GM21723 (cell line): Measurements from ENCODE around the gene HYDIN.
A peak's percentile ranks its signal among the peaks of the same experiment; 100 is the strongest.
"Not testable (repeated sequence)": the region's sequence is repeated elsewhere in the genome, so short reads cannot be mapped to it uniquely, and the experiment has no call there.

Source experiments
- ATAC-seq: cut with Tn5 transposase; IDR thresholded peaks from one replicate; pipeline ENCODE4 v1.9.1; 2021; ENCODE audit warnings: mild to moderate bottlenecking, moderate library complexity; ENCODE audit not compliant: unreplicated experiment

The HYDIN gene

DNA sequence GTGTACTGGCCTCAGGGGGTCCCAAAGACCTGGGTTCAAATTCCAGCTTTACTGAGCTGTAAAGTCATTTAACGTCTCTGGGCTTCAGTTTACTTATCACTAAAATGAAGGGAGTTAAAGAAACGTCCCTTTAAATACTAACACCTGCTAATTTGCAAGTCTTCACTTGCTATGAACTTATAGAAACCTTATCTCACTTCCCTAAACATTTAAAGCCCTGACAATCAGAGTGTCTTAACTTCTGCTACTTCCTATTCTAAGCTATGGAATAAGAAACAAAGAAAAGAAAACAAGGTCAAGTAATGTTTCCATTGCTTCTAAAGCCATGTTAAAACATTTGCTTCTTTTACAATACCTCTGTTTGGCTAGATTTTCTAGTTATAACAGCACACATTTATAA is 87.3 kb downstream of the HYDIN start:
- peak; percentile 62 for ATAC-seq

DNA sequence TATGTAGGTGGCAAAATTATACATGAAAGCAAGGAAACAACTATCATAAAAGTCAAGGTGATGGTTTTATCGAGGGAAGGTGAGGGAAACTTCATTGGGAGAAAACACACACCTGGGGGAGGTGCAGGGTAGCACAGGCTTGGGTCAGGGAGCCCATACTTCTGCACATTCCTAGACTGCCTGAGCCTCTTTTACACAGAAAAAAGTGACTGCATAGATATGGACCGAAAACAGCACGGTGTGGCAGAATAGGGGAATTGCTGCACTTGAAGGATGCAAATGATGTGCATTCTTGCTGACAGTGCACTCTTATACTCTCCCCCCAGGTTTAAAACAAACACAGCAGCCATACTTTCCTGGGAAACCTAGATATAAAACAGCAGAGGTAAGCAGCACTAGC is 120.0 kb downstream of the HYDIN start:
- ATAC-seq, result not testable (repeated sequence)

DNA sequence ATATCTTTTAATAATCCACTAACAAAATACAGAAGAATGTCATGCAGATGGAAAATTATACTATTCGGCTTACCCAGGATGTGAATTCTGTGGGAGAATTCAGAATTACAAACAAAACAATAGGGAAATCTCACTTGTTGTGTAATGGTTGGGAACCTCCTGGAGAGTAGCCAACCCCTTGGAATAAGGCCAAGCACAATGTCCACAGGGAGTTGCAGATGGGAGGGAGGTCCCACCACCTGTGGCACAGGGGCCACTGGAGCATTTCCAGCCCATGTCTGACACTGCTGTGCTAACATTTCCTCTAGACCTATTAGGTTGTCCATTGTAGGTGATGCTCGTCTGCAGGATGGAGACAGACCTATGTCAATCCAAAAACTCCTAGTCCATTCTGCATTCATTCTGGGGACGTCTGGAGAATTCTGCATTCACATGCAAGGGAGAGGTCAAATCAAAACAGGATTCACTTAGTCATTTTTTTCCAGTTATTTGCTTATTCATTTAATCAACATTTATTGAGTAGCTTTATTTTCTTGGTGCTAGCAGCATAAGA is 120.8 kb downstream of the HYDIN start:
- not testable (repeated sequence) for ATAC-seq

DNA sequence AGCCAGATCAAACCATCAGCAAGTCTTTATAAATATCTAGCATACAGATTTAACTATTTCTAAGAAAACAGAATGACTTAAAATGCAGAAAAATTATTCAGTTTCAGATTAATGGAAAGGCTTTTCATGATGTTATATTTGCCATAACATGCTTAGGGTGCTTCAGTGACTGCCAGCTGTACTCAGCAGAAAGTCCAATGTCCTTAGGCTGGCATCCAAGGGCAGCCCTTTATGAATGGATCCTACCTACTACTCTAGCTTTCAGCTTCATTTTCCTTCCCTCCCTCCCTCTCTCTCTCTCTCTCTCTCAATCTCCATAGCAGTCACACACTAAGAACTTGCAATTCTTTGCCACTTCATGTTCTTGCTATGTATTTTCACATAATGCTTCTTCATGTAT is 124.6 kb downstream of the HYDIN start:
- ATAC-seq, result not testable (repeated sequence)

DNA sequence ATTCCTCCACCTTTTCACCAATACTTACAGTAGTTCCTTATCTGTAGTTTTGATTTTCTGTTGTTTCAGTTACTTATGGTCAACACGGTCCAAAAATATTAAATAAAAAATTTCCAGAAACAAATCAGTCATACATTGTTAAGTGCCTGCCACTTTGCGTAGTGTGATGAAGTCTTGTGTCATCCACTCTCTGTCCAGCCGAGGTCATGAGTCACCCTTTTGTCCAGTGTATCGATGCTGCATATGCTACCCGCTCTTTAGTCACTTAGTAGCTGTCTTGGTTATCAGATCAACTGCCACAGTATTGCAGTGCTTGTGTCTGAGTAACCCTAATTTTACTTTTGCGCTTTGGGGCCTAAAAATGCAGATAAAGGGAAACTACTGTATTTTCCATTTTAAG is 146.9 kb downstream of the HYDIN start:
- ATAC-seq, result not testable (repeated sequence)

DNA sequence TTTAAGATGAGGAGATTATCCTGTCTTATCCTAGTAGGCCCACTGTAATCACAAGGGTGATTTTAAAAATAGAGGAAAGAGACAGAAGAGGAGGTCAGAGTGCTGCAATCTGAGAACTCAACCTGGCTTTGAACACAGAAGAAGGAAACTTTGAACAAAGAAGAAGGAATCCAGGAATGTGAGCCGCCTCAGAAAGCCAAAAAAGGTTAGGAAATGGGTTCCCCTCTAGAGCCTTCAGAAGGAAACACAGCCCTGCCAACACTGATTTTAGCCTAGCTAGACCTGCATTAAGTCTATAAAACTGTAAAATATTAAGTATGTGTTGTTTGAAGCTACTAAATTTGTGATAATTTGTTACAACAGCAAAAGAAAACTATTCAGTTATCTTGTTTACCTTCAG is 149.7 kb downstream of the HYDIN start:
- ATAC-seq, result not testable (repeated sequence)

DNA sequence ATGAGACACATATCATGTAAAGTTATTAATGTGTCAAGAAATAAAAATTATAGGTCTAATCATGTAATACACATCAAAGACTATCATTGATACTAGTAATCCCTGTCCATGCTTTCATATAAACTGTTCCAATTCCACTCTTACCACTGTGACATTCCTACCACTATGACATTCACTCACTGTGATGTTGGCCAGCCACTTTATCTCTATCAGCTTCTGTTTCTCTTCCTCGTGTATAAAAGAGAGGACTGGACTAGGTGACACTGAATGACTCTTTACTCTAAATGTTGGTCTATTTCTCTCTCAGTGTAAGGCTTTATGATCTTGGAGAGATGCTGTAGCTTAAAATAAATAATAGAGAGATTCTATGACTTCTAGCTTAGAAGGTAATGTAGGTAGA is 150.3 kb downstream of the HYDIN start:
- not testable (repeated sequence) for ATAC-seq

DNA sequence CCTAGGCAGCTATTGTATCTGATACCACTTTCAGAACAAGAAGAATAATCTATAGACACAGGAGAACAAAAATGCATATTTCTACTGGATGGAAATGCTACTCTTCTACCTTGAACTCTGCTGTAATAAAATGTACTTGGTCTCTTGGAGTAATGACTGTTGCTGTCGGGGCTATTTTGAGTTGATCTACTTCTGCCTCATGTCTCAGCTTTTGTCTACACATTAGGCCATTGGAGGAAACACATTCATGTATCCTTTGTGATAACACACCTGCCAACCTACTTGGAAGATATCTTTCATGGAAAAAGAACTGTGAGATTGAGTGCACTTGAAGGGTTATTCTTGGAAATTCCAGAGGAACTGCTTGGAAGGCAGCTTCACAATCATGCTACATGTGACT is 159.9 kb downstream of the HYDIN start:
- ATAC-seq, result not testable (repeated sequence)

DNA sequence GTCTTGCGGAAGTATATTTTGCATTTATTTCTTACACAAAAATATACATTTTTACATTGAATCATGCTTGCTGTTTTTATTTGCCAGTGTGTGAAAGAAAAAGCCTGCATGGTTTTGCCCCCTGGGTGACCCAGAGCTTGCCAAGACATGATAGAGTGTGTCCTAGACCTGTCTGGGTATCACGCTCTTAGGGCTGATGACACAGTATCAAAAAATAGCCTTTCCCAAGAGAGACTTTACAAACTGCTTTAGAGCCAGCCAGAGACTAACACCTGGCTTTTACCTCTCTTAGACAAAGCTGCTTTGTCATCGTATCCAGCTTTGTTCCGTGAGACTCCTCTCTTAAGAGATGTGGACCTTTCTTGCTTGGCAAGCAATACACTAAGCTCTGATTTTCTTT is 160.7 kb downstream of the HYDIN start:
- ATAC-seq, result not testable (repeated sequence)

DNA sequence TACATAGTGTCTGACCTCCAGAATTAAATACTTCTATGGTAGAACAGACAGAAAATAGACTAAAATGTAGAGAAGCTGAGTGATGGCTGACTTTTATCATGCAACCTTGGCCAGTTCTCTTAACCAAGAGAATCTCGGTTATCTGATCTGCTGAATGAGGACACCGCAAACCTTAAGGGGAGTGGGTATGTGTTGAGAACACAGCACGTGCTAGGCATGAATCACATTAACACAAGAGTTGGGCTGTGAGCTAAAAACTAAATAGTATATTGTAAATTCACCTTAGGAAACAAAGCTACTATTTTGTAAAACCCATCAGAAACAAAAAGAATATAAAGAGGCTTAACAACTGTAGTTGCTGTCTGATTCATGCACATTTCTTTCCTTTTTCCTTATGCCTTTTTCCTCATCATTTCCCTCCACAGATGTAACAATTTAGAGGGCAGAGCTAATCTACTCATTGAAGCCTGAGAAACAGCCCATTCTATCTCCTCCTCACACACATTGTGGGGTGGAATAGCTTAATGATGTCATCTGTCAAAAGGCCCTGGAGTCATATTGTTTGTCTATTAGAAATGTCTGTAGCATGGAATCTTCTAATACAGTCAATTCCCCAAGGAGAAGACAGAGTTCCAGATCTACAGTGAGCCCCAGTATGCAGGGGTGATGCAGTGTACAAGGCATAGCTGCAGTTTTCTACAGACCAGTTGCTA is 176.5 kb downstream of the HYDIN start:
- ATAC-seq, result not testable (repeated sequence)

DNA sequence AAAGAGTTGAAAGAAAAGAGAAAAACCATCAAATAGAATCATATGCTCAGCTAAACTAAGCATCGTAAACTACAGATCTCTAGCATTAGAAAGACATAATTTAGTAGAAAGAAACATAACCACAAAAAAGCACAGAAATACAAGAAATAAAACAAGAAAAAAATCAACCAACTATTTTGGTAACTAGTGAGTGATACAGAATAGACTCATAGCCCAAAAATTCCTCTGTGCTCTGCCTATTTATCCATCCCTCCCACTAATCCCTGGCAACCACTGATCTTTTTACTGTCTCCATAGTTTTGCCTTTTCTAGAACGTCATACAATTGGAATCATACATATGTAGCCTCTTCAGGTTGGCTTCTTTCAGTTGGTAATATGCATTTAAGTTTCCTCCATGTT is 180.2 kb downstream of the HYDIN start:
- ATAC-seq, result not testable (repeated sequence)

DNA sequence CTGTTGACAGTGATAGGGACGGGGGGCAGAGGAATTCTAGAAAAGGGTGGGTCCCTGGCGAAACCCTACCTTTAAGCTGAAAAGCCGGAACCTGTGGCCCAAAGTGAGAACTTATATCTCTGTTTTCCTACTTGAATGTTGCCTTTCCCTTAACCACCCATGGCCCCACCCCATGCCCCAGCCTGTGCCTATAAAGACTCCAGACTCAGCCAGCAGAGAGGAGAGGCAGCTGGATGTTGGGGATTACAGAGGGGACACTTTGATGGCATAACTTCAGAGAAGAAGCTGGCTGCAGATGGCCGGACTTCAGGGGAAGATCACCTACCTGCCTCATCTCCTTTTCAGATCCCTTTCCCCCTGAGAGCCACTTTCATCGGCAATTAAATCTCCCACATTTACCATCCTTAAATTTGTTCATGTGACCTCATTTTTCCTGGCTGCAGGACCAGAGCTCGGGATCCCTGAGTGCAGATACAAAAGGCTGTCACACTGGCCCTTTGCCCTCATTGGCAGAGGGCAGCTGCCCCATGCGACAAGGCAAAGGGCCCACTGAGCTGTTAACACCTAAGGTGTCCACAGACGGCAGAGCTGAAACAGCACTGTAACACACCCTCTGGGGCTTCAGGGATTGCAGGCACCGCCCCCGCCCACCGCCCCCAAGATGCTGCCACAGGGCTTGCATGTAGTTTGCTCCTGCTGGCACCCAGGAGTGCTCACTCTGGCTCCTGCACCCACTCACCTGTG is 191.0 kb downstream of the HYDIN start:
- ATAC-seq, result not testable (repeated sequence)

DNA sequence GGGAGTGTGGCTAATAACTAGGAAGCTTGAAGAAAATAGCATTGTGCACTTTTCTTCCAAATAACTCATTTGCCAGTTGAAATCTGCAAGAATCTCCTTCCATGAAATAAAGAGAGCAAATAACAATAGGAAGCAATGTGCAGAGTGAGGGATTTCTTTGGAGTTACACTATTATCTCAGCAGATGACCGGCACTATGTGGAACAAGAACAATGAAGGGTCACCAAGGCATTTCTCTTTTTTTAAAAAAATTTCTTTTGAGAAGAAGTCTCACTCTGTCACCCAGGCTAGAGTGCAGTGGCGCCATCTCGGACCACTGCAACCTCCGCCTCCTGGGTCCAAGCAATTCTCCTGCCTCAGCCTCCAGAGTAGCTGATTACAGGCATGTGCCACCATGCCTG is 192.1 kb downstream of the HYDIN start:
- not testable (repeated sequence) for ATAC-seq

DNA sequence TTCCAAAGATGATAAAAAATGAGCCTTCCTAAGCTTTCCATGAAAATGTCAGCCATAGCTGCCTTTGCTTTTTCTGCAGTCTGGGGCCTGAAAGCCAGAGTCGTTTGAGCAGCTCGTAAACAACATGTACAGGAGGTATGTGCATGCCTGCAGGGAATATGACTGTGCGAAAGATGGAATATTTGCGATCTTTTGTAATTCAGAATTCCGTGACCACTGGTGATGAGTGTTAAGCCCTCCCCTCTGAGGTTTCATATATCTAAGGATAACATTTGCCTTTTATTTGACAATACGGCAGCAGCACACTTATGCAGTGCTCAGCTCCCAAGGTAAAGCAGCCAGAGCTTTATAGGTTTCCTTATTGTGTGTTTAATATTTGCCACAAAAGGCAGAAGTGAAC is 192.5 kb downstream of the HYDIN start:
- ATAC-seq, result not testable (repeated sequence)

DNA sequence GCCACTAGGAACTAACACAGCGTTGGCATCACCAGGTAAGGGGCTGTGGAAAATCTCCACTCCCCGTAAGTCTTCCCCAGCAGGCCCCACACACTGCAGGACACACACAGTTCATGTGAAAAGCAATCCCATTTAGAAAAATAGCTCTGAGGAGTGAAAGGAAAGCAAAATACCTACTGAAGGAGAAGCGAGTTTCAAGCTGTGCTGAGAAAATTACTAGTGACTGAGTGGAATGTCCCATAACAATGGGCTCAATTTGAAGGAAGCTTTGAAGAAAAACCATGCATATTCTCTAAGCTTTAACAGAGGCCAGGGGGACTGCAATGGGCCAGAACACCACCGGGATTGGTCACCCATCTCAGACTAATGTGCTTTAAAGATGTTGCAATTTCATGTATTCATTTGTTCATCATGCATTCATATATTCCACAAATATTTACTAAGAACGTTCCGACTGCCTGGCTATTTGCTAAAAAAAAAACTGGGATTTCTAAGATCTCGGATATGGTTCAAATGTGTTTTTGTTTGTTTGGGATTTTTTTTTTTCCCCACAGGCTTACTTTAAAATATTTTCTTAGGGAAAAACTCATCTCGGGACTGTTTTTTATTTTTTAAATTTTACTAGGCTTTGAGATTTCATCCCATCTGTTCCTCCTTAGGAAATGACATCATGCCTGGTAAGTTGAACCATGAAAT is 202.3 kb downstream of the HYDIN start:
- ATAC-seq, result not testable (repeated sequence)

DNA sequence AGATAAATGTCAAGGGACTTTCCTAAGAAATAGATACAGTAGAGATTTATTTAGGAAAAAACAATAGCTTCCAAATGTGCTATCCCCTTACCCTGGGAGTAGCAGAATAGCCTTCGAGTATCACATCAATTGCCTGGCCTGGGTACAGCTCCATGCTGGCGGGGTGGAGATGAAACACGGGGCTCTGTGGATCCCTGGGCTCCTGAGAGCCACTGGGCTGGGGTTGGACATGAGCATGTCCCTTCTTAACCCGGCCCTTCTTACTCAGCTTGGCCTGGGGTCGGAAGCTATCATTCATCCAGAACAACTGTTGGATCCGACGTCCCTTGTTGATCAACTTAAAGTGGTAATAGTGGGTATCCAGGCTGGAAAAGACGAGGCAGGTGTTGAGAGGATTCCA is 203.0 kb downstream of the HYDIN start:
- ATAC-seq, result not testable (repeated sequence)

DNA sequence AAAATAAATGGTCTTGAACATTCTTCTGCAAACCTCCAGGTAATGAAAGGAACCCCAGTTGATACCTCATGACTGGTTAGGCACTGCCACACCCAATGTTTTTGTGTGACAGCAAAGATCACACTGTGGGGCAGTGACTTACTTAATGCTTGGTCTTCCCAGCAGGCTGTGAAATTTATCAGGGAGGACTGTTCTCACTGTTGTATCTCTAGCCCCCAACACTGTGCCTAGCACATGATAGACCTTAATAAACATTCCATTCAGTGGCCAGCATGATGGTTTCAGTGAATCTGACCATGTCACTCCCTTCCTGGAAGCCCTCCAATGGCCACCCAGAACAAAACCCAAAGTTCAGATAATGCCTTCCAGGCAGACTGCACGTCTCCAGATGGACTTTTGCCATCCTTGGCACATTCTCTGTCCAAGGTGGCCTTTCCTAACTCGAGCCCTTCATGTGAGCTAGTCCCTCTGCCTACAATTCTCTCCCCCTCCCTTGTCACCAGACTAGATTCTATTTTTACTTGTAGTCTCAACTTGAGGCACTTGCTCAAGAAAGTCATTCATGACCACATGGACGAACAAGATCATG is 206.6 kb downstream of the HYDIN start:
- not testable (repeated sequence) for ATAC-seq

DNA sequence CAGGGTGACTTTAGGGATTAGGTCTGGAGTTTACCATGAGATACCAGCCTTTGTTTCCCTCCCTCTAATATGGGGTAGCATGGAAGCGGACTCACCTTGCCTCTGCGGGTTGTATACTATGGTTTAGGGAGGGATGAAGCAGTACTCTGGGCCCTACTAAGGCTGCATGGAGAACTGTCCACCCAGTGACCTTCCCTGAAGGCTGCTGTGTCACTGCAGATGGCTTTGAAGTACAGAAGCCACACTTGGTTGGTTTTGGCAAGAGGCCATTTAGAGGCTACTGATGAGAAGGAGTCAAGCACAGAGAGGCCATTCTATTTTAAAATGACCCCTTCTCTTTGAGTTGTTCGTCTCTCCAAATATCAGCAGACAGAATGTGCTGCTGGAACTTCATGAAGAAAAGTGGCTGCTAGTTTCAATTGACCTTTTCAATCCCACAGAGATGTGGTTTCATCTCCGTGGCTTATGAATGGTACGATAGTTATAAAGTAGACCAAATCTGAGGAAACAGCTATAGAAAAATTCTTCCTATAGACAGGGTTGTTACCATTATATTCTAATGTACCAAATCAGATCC is 208.5 kb downstream of the HYDIN start:
- ATAC-seq, result not testable (repeated sequence)

DNA sequence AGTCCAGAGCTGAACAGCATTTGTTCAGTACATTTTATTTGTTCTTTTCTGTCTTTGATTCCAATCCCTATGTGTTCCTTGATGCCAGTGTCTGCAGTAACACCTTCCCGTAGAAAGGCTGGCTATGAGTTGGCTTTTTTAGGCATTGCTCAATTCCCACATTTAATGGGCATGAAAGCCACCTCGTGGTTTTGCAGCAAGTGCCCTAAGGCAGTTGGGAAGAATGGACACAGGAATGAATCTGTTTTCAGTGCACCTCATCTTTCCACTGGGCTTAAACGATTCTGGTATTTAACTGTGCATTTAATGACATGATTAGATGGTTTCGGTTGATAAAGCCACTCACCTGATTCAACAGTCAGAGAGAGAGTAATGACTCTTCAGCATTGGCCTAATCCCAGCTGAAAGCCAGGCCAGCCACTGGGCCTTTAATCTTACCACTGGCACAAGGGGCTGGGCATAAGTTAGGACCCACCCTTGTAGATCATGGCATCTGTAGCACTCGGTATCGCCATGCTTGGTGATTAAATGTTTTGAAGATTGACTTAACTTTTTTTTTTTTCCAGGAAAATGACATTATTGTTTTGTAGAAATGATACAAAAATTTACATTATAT is 211.3 kb downstream of the HYDIN start:
- not testable (repeated sequence) for ATAC-seq

DNA sequence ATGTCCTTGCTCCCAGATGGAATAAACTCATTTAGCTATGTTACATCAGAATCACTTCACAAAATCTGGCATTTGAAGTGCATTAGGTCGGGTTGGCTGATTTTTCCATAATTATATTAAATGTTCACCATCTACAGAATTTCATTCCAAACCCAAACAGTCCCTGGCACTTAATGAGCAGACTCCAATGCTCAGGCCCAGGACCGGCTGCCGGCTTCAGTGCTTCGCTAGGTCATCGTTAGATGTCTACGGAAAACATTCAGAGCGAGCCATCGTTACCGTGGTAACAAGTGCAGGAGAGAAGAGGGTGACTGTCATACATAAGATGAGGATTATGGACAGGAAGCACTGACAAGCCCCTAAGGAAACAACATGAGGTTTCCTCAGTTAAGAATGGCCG is 215.1 kb downstream of the HYDIN start:
- not testable (repeated sequence) for ATAC-seq
